CD4-positive, alpha-beta T cell treated with Interleukin-15 for 4 hours (primary cell): Measurements from ENCODE around the gene TSPAN18.

Experiments used
- DNase-seq: peaks from one replicate; pipeline ENCODE4 v3.0.0-alpha.2; 2020; ENCODE audit warnings: low spot score

The TSPAN18 gene

DNA sequence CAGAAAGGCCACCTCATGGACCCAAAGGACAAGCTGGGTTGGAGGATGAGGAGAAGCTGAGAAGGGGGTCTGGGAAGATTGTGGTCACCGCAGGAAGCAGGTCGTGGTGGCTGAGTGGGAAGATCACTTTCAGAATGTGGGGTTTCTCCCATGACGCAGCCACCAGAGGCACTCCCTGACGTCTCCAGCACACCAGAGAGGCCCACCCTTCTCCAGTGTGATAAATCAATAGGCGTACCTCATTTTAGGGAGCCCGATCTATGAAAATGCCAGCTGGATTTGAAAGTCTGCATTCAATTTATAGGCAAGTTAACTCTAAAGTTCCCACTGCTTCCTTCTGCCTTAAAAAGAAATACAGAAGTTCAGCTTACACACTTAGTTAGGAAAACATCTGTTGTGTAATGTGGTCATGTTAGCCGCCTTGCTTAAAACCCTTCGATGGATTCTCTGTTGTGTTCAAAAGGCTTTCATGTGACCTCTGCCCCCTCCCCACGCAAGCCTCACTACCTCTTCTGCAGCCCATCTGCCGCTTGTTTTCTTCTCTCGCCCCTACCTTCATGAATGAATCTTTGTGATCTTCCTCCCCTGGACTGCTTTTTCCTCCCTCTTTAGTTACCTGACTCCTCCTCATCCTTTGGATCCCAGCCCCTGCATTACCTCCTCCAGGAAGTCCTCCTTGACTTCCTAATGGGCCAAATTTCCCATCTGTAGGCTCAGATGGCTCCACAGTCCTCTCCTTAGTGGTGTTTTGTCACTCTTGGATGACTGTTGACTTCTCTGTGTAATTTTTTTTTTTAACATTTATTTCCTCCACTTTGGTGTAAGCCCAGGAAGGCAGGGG, 10.7 kb downstream of the TSPAN18 start:
- DNase-seq, result no peak

DNA sequence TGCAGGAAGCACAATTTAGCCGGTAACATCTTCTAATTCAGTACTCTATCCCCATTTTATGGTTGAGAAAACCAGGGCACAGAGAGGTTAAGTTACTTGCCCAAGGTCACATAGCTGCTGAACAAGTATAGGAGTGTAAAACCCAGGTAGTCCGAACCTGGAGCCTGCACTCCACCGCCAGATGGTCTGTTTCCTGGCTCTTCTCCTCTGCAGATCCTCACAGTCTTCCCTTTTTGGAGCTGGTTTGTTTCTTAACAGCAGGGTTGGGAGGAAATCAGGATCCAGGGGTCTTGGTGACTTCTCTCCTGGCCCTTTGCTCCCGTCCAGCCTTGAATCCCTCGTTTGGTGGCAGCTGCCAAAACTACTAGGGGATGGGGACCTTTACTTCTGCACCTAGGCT, 12.0 kb downstream of the TSPAN18 start:
- DNase-seq, result no peak

DNA sequence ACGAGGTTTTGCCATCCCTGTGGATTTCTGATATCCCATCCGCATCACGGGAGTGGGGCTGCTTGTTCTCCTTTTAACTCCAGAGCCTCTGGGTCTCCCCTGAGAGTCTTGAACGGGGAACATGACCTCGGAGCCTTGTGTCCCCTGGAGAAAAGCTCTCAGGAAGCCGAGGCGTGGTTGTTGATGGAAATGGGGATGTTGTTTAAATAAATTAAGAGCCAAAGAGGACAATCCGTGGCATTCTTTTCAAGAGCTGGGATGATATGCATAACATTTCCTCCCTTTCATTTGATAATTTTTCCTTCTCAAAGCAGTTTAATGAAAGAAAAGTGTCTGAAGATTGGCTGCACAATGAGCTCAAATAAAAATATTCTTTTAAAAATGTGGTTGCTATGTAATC, 14.2 kb downstream of the TSPAN18 start:
- no peak for DNase-seq

DNA sequence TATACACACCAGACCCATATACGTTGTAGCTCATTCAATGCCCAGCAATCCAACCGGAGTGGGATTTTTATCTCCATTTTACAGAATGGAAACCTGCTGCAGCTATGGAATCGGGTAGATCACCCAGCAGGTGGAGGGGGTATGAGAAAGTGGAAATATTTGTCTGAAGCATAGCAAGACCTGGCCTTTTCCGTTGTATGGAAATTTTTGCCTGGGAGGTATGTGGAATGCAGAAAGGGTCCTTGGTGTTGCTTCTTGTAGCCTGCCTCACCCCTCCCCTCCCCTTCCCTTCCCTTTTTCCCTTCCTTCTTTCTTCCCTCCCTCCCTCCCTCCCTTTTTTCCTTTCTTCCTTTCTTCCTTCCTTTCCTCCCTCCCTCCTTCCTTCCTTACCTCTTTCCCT, 15.2 kb downstream of the TSPAN18 start:
- DNase-seq, result no peak

DNA sequence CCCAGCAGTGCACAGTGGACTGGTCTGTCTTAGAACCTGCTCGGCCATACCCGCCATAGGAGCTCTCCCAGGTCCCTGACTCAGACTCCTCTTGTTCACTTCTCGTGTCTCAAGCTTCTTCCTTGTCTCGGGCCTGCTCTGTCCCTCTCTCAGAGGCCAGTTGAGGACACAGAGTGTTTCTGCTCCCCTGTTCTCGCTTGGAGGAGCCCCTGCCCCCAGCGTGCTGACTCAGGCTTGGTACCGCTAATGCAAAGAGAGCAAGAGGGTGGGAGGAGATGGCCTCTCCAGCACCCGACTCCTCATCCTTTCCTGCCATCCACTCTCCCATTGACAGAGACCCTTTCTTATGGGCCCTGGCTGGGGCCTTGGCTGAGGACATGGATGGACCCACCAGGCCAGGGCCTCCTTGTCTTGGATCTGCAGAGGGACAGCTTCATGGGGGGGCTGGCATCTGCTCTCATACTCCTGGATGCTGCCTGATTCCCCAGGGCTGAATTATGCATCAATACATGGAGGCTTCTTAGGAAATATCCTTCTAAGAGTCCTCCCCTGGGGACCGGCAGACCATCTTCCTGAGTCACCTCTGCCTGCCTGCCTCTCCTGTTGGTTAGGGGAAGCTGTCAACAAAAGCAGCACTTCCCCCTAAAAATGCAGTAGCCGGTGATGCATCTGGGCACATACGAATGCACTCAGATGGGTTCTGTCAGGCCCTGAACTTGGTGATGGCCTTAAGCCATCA, 15.9 kb downstream of the TSPAN18 start:
- no peak for DNase-seq

DNA sequence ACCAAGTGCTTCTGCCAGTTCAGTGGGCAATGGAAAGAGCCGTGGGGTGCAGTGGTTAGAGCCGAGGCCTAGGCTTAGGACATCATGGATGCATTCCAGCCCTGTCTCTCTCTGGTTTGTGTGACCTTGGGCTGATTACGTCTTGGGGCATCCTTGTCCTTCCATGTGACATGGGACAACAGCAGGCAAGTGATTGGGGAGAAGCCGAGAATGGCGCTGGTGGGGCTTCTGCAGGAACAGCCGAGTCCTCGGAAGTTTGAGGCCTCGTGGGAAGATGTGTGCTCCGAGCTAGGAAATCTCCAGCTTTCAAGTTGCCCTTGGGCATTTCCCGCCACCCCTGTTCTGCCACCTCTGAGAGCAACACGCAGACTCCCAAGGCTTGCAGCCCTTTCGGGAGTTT, 16.6 kb downstream of the TSPAN18 start:
- no peak for DNase-seq

DNA sequence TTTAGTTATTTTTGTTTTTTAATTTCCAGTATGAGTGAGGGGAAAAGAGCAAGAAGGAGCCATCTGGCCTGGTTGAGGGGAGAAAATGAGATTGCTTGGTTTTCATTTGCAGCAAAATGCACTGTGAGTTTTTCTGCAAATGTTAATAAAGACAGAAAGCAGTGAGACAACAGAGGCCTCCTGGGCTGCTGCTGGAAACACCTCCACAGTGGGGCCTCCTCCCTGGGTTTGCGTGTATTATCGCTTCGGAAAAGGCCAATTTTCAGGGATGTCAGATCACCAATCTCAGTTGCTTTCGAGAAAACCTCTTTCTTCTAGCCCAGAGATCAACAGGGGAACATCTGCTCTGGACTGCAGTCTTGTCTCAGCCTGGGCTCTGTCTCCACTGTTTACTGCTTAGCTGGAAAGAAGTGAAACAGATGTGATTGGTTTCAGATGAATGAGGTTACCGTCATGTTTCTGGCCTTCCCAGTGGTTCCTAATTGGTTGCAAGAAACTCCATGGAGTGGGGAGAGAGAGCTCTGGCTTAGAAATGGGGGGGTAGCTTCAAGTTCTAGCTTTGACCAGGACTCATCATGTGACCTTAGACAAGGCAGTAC, 17.3 kb downstream of the TSPAN18 start:
- no peak for DNase-seq

DNA sequence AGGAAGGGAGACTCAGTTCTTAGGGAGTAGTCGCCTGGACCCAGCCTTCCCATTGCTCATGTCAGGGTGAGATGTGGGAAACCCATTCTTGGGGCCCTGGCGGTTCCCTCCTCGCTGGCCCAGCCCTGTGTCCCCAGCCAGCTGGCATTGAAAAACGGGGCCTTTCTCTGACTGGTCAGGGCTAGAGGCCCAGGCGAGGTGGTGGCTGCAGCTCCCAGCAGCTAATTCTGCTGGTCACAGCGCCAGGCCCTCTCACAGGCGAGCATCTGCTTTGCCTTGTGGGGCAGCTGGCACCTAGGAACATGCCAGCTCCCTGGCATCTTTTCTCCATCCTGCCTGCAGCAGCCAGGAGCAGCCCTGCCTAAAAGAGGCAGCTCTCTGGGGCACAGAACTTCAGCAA, 20.1 kb downstream of the TSPAN18 start:
- no peak for DNase-seq

DNA sequence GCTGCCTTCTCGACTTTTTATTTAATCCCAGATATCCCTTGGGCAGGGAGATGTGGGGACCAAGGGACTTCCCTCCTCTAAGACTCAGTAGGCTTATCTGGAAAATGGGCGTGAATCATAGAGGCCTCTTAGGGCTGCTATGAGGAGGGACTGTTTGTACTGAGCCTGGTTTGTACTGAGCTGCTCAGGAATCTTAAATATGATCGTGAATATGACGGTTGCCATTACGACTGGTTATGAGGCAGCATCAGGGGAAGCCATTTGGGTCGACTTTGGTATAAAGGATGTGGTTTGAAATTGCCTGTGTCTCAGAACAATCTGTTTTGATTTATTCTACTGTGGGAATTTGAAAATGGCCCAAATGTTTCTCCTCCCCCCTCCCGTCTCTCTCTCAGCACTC, 20.6 kb downstream of the TSPAN18 start:
- no peak for DNase-seq

DNA sequence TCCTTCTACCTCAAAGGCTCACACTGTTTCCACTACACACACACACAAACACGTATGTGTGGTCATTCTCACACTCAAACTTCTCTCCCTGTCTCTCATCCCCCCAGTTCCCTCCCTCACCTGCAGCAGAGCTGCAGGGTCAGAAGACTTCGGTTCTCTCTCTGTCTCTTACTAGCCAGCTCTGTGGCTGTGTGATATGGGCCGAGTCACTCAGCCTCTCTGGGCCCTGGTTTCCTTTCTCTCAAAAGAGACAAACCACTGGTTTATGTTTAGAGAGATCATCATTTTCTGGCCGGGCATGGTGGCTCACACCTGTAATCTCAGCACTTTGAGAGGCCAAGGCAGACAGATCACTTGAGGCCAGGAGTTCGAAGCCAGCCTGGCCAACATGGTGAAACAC, 21.1 kb downstream of the TSPAN18 start:
- no peak for DNase-seq

DNA sequence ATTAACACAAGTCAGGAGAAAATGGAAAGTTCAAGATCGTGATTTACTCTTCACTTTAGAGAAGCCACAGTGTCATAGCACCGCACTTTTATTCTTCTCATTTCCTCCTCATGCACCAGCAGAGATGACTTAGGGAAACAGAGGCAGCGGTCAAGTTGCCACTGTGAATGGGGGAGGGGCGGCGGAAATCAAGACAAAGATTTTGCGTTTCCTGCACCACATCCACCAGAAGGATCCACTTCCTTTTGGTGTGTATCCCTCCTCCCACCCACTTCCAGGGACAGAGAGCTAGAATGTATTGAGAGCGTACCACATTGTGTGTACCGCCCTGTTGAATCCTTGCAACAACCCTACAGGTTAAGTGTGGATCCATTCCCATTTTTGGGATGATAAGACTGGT, 21.8 kb downstream of the TSPAN18 start:
- DNase-seq, result no peak

DNA sequence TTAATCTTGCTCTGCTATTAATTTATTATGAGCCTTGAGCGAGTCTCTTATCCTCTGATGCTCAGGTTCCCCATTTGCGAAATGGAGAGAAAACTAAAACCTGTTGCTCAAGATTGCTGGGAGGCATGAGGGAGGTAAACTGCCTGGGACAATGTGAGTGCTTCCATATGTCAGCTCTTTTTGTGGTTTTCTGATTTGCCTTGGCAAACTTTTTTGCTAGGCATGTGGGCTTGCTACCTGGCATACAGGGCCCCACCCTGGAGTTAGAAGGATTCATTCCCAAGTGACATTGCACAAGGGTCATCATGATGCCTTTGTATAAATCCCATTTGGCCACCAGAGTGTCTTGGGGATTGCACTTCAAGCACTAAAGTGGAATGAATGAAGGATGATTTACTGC, 22.4 kb downstream of the TSPAN18 start:
- DNase-seq, result no peak

DNA sequence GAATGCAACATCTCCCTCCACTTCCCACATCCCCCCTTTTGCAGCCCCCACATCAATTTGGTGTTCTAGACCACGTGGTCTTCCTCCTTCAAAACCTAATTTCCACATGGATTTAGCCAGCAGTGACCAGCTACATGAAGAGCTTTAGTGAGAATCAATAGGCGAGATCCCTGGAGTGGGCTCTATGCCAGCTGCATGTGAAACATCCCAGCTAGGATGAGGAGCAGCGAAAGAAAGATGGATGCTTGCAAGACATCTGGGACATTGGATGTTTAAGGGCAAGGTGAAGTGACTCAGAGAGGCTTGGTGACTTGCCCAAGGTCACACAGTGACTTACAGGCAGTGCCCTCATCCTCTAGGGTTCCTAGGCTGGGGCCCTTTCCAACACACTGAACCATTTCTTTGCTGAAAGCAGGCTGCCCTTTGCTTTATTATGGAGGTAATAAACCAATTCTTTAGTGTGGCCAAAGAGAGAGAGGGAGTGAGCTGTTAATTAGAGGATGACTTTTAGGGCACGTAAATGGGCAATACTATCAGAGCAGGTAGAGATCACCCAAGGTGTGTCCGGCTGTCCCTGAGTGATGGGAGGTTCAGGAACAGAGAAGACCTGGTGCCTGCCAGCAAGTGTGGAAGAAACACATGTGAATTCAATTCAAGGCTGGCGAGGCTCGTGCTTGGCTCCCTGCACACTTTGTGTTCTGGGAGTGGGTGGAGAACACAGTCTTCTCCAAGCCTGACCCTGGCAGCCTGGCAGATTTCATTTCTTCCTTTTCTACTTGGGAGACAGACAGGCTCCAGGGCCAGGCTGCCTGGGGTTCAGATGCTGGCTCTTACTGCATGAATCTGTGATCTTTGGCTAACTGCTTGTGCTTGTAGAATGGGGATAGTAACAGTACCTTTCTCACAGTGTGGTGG, 24.0 kb downstream of the TSPAN18 start:
- DNase-seq, result no peak

DNA sequence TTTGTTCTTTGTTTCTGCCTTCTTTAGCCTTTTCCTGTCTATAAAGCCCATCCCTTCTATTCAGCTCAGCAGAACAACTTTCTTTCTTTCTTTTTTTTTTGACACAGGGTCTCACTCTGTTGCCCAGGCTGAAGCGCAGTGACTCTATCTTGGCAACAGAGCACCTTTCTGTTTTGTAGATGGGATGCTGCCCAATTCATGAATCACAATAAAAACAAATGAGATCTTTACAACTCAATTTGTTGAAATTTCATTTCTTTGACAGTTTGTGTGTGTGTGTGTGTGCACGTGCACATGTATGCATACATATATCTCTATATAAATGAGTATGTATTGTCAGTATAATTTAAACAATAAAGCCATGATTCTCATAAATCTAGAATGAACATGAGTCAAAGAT, 25.5 kb downstream of the TSPAN18 start:
- no peak for DNase-seq

DNA sequence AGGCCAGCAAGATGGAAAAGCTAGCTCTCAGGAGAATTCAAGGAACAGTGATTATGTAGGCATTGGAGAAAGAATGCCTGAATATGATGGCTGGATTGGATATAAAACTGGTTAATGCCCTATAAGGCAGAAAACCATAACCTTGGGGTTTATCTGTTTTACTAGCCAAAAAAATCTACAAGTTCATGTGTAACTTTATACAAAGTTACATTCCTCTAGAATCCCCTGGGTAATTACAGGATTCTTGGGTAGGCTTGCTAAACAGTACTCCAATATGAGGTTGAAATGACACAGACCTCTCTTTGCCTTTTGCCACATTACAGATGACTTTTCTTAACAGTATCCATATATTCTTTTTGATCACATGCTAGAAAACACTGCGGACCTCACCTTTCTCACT, 26.0 kb downstream of the TSPAN18 start:
- no peak for DNase-seq

DNA sequence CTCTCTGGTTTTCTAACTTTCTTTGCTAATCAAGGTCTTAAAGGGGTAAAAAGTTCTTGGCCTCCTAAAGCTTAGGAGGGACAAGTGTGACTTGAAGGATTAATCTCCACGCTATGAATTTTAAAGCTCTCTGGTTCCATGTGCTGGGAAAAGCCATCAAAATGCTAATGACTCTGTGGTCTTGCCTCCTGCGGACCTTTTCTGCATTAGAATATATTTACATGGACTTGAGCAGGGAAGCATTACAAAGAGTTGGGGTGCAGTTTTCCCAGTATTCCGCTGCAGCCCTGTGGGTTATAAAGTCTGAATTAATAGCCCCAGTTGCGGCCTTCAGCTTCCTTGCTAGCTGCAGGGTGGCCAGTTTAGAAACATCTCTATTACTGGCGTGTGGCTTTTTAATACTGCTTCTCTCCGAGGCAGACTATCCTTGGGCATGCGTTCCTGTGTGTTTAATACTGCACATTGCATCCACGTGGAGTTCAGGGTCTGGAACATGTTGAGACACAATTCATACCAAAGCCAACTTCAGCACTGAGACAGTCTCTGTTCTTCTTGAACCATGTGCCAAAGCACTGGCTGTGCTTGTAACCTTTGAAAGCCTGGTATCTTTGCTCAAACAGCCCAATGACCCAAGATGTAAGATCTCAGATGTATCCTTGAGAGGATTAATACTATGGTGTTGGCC, 27.3 kb downstream of the TSPAN18 start:
- no peak for DNase-seq

DNA sequence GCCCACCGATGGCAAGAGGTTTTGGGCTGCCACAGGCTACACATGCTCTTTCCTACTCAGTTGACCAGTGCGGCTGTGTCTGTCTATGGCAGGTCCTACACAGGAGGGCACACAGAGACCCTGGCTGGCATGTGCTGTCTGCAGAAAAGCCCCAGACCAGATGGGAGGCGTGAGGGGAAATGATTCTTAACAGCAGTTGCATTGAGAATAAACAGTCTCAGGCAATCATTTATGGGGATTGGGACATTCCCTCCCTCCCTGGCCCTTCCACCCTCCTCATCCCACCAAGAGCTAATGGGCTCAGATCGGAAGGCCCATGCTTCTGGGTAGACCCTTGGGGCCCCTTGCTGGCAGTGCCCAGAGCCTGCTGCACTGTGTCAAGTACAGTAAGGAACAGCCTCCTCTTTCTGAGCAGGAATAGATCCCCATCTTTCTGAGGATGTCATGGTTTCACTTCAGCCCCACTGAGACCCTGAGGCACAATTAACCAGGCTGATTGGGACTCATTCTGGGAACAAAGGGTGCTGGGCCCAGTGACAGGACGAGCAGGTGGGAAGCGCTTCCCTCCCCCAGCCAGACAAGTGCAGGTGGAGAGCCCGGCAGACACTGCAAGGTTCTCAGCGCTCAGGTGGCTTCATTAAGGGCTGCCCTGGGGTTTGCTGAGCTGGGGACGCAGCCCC, 28.3 kb downstream of the TSPAN18 start:
- DNase-seq, result no peak

DNA sequence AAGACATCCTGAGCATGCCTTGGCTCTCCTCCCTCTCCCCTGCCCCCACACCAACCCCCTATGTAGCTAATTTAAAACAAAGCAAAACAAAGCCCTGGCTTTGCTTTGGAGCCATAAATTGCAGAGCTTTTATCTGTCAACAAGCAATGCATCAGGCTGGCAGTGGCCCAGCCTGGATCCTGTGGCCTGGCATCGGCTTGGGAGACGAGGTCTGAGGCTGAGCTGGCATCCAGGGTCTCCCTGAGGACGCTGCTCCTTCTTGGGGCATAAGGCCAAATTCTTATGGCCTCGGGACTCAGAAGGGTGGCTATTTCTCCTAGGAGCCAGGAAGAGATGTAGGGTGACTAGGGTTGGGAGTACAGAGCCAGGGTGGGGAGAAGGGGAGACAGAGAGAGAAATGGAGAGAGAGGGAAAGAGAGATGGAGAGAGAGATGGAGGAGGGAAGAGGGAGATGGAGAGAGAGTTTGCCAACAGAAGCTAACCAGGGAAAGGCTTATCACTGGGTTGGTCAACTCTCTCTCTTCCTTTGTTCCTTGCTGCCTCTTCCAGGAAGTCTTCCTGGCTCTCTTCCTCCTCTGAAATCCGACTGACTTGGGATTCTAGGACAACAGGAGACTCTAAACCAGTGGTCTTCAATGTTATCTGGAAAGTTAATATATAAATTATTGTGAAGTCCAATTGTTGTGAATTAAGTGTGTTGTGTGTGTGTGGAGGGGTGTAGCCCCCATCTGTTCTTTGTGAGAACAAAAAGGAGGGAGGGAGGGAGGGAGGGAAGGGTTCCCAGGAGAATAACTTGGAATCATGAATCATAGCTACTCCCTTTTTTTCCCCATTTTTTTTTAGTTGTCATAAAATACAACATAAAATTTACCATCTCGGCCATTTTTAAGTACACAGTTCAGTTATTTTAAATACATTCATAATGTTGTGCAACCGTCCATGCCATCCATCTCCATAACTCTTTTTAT, 29.1 kb downstream of the TSPAN18 start:
- no peak for DNase-seq

DNA sequence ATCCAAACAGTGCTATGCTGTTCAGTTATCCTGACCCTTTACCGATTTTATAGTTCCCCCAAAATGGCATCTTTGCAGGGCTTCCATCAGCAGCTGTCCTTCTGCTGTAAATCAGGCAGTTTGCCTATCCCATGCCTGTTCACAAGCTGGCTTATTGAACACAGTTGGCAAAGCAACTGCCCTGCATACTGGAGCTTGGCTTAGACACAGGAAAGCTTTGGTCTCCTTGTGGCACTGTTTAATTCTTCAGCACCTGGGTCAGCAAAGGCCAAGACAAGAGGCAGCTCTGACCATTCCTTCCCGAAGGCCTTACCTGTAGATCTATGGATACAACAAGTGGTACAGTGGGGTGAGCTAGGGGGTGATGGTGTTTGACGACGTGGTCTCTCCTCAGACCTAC, 32.2 kb downstream of the TSPAN18 start:
- DNase-seq, result no peak
